ENCODE results near the gene PKNOX2. TPM values are rescaled to one million over a fixed set of nuclear protein-coding genes. Genes with fewer than 3 reads are reported as not detected.

The PKNOX2 gene
- polyA plus RNA-seq, 1 experiment, result 0.02 TPM

- peaks cover 19% of the 10 kb centered on the region for H3K27me3 ChIP-seq (ENCODE audit: control insufficient read depth, insufficient read depth, low read length)
- TF ChIP-seq, protein P1, sequence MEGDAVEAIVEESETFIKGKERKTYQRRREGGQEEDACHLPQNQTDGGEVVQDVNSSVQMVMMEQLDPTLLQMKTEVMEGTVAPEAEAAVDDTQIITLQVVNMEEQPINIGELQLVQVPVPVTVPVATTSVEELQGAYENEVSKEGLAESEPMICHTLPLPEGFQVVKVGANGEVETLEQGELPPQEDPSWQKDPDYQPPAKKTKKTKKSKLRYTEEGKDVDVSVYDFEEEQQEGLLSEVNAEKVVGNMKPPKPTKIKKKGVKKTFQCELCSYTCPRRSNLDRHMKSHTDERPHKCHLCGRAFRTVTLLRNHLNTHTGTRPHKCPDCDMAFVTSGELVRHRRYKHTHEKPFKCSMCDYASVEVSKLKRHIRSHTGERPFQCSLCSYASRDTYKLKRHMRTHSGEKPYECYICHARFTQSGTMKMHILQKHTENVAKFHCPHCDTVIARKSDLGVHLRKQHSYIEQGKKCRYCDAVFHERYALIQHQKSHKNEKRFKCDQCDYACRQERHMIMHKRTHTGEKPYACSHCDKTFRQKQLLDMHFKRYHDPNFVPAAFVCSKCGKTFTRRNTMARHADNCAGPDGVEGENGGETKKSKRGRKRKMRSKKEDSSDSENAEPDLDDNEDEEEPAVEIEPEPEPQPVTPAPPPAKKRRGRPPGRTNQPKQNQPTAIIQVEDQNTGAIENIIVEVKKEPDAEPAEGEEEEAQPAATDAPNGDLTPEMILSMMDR (IDR thresholded peaks at IDR 0.05; ENCODE audit: insufficient read depth, low read depth, low read length), result no peak
- DNase-seq (ENCODE audit: low read depth), result no peak
- ChIA-PET CTCF (interaction anchor here (1.5 to 2.5 kb wide), 2 partner anchors 24 to 134 kb away, joined by 4 to 11 read pairs; no protein-coding TSS in a partner anchor), POLR2A (interaction anchor here (0.7 kb wide), 1 partner anchor 127 kb away, joined by 3 read pairs; no protein-coding TSS in a partner anchor)
- H3K4me3 ChIP-seq (ENCODE audit: low read depth, low read length), result no peak overlapping the region
- no peaks in the 10 kb centered on the region for H3K36me3 ChIP-seq (ENCODE audit: control insufficient read depth, insufficient read depth, low read length)
These were observed 46.8 kb downstream of the PKNOX2 start for GRCh38 chr11:125211191-125211947.

- Histone ChIP-seq H3K36me3 (ENCODE audit: control insufficient read depth, insufficient read depth, low read length) (no peaks in the 10 kb centered on the region), H3K27me3 (ENCODE audit: control insufficient read depth, insufficient read depth, low read length) (peaks cover 18% of the 10 kb centered on the region), H3K4me3 (ENCODE audit: low read depth, low read length) (no peak overlapping the region)
- ChIA-PET CTCF (interaction anchor here (1.5 to 2.5 kb wide), 2 partner anchors 23 to 134 kb away, joined by 4 to 11 read pairs; no protein-coding TSS in a partner anchor), POLR2A (interaction anchor here (0.7 kb wide), 1 partner anchor 127 kb away, joined by 3 read pairs; no protein-coding TSS in a partner anchor)
- no peak for DNase-seq (ENCODE audit: low read depth)
- TF ChIP-seq, protein P1 (IDR thresholded peaks at IDR 0.05; ENCODE audit: insufficient read depth, low read depth, low read length), result no peak
These were observed 47.4 kb downstream of the PKNOX2 start for GRCh38 chr11:125211948-125212340.

DNA sequence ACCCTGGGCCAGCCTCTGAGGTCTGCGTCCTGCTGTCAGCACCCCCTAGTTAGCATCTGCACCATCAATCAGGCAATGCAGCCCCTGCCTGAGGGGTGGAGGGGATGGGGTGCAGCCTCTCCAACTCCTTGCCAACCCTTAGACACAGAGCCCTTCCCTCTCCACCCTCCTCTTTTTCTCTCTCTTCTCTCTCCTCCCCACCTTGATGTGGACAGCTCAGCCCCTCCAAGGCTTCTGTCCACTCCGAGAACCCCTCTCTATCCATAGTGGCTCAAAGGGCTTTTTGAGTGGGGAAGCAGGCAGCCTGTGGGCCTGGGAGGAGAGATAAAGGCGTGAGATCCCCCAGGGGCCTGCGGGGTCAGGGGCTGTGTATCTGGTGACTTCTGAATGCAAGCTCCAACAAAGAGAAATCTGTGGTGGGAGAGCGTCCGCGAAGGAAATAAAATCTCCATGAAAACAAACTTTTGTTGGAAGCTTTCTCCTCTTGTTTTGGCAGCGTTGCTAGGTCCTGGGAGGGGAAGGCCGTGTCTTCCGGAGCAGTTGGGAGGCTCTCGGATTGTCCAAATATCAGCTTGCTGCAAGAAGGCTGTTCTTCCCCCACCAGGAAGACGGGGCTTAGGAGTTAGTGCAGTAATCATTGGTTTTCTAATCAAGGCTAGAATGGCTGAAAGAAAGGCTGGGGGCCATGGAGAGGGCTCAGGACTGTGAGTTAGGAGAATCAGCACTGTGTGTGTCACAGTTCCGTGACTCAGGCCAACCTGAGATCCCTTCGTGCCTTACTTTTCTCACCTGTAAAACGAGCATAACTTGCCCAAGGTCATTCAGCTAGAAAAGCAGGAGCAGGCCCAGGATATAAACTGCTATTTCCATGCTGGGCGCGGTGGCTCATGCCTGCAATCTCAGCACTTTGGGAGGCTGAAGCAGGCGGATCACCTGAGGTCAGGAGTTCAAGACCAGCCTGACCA, 50.3 kb downstream of the PKNOX2 start:
- no peak for DNase-seq (ENCODE audit: low read depth)
- CTCF ChIA-PET, result interaction anchor here (2.0 kb wide), 1 partner anchor 9 kb away, joined by 4 read pairs; no protein-coding TSS in a partner anchor
- POLR2A ChIA-PET, result no interaction called here
- no peak overlapping the region for H3K4me3 ChIP-seq (ENCODE audit: low read depth, low read length)
- peaks cover 12% of the 10 kb centered on the region for H3K27me3 ChIP-seq (ENCODE audit: control insufficient read depth, insufficient read depth, low read length)
- TF ChIP-seq, protein P1 (IDR thresholded peaks at IDR 0.05; ENCODE audit: insufficient read depth, low read depth, low read length), result no peak
- no peaks in the 10 kb centered on the region for H3K36me3 ChIP-seq (ENCODE audit: control insufficient read depth, insufficient read depth, low read length)

DNA sequence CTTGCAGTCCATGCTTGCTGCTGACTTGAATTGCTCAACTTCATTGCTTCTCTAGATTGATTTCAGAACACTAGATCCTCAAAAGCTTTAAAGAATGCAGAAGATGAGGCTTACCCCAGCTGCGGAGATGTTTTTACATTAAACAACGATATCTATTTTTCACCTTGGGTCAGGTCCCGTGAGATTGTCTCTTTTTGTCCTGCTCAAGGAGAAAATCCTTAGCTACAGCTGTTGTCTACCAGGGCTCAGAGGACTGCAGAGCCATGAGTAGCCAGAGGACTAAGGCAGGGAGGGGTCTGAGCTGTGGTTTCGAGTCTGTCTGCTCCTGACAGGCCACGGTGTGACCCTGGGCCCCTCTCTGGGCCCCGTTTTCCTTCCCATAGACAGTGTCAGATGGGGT, 51.4 kb downstream of the PKNOX2 start:
- Histone ChIP-seq H3K27me3 (ENCODE audit: control insufficient read depth, insufficient read depth, low read length) (peaks cover 10% of the 10 kb centered on the region), H3K36me3 (ENCODE audit: control insufficient read depth, insufficient read depth, low read length) (no peaks in the 10 kb centered on the region), H3K4me3 (ENCODE audit: low read depth, low read length) (no peak overlapping the region)
- TF ChIP-seq, protein P1 (IDR thresholded peaks at IDR 0.05; ENCODE audit: insufficient read depth, low read depth, low read length), result no peak
- POLR2A ChIA-PET, result no interaction called here
- CTCF ChIA-PET, result interaction anchor here (2.0 kb wide), 1 partner anchor 10 kb away, joined by 4 read pairs; no protein-coding TSS in a partner anchor
- no peak for DNase-seq (ENCODE audit: low read depth)

Measured in BJ (cell line).